Fibroblast of lung (primary cell): ENCODE results near the gene ZNF146.

Source experiments
- CTCF ChIP-seq, 2 donors: IDR thresholded peaks in 1 of 2; conservative IDR thresholded peaks in 1 of 2; 1 replicate in 1 of 2; 2 replicates in 1 of 2; pipeline ENCODE4 v1.5.1; 2011 to 2012; ENCODE audit warnings: low read length in 2 of 2, control low read depth in 1 of 2, inconsistent platforms in 1 of 2, low read depth in 1 of 2, mild to moderate bottlenecking in 1 of 2
- EZH2 ChIP-seq: IDR thresholded peaks from 2 replicates; pipeline ENCODE4 v1.5.1; 2012; ENCODE audit warnings: low read length, control low read depth, mild to moderate bottlenecking; ENCODE audit errors: missing control alignments

- TF ChIP-seq CTCF (conservative IDR thresholded peaks at IDR 0.05 in 1 of 2, IDR thresholded peaks at IDR 0.05 in 1 of 2; ENCODE audit: low read depth in 1 of 2, low read length in 2 of 2) (no peak), EZH2 (no peak)
Measured at GRCh38 chr19:36207605-36208252, 7.2 kb upstream of the ZNF146 start.
